AG08395 (cell line): ENCODE data around the gene NCOR1.
A peak's percentile ranks its signal among the peaks of the same experiment; 100 is the strongest.
"Not testable (repeated sequence)": the region's sequence is repeated elsewhere in the genome, so short reads cannot be mapped to it uniquely, and the experiment has no call there.

Experiments used
- DNase-seq: peaks from one replicate; pipeline ENCODE4 v3.0.0; 2012; ENCODE audit warnings: mixed read lengths, low spot score

Gene NCOR1

GRCh38 chr17:16086957-16087356, 128.4 kb downstream of the NCOR1 start:
- no peak for DNase-seq

GRCh38 chr17:16085066-16085699, 130.2 kb downstream of the NCOR1 start:
- peak; percentile 33 for DNase-seq

- DNase-seq, result no peak
Measured at GRCh38 chr17:16083223-16083622, 132.1 kb downstream of the NCOR1 start.

GRCh38 chr17:16081507-16082087, 133.7 kb downstream of the NCOR1 start:
- no peak for DNase-seq

GRCh38 chr17:16080366-16080765, 135.0 kb downstream of the NCOR1 start:
- DNase-seq, result no peak

GRCh38 chr17:16075949-16076348, 139.4 kb downstream of the NCOR1 start:
- no peak for DNase-seq

GRCh38 chr17:16074423-16074822, 140.9 kb downstream of the NCOR1 start:
- no peak for DNase-seq

- DNase-seq, result no peak
Measured at GRCh38 chr17:16073845-16074244, 141.5 kb downstream of the NCOR1 start.

- DNase-seq, result no peak
Measured at GRCh38 chr17:16072031-16072430, 143.3 kb downstream of the NCOR1 start.

- DNase-seq, result peak; percentile 7
Measured at GRCh38 chr17:16068323-16068722, 147.0 kb downstream of the NCOR1 start.

- no peak for DNase-seq
Measured at GRCh38 chr17:16066125-16066524, 149.2 kb downstream of the NCOR1 start.

GRCh38 chr17:16061631-16062030, 153.7 kb downstream of the NCOR1 start:
- no peak for DNase-seq

- not testable (repeated sequence) for DNase-seq
Measured at GRCh38 chr17:16055139-16055538, 160.2 kb downstream of the NCOR1 start.

- DNase-seq, result no peak
Measured at GRCh38 chr17:16052486-16052885, 162.8 kb downstream of the NCOR1 start.

- no peak for DNase-seq
Measured at GRCh38 chr17:16050844-16051243, 164.5 kb downstream of the NCOR1 start.

- DNase-seq, result no peak
Measured at GRCh38 chr17:16048811-16049449, 166.4 kb downstream of the NCOR1 start.

- no peak for DNase-seq
Measured at GRCh38 chr17:16046966-16047365, 168.4 kb downstream of the NCOR1 start.

- no peak for DNase-seq
Measured at GRCh38 chr17:16044487-16044886, 170.8 kb downstream of the NCOR1 start.

- DNase-seq, result peak; percentile 80
Measured at GRCh38 chr17:16040710-16041251, 174.6 kb downstream of the NCOR1 start.

- no peak for DNase-seq
Measured at GRCh38 chr17:16037636-16038035, 177.7 kb downstream of the NCOR1 start.

GRCh38 chr17:16036261-16036660, 179.1 kb downstream of the NCOR1 start:
- DNase-seq, result no peak

GRCh38 chr17:16033729-16034349, 181.5 kb downstream of the NCOR1 start:
- DNase-seq, result no peak
